GM23248 (cell line): ENCODE results near the gene HSF5. TPM values are rescaled to one million over a fixed set of nuclear protein-coding genes. Genes with fewer than 3 reads are reported as not detected.

Source experiments
- DNase-seq: peaks from one replicate; pipeline ENCODE4 v3.0.0-alpha.2; 2015
- H2AFZ ChIP-seq: fragments of 200-600 bp; sonication (generic); 2 replicates; pipeline ENCODE4 v1.6.1; 2016; ENCODE audit warnings: antibody characterized with exemption
- H3F3A ChIP-seq: fragments of 200-600 bp; sonication (generic); 2 replicates; pipeline ENCODE4 v1.6.1; 2016; ENCODE audit warnings: mild to moderate bottlenecking, antibody characterized with exemption, mixed run types; ENCODE audit not compliant: insufficient read depth
- H3K27ac ChIP-seq: fragments of 200-600 bp; sonication (generic); 2 replicates; pipeline ENCODE4 v1.5.1; 2016; ENCODE audit warnings: mild to moderate bottlenecking
- H3K27me3 ChIP-seq: fragments of 200-600 bp; sonication (generic); replicated peaks from 2 replicates; pipeline ENCODE4 v1.6.1; 2016; ENCODE audit warnings: mild to moderate bottlenecking; ENCODE audit not compliant: insufficient read depth
- H3K36me3 ChIP-seq: fragments of 200-600 bp; sonication (generic); 2 replicates; pipeline ENCODE4 v1.6.1; 2016; ENCODE audit warnings: low read depth, mild to moderate bottlenecking
- H3K4me1 ChIP-seq: fragments of 200-600 bp; sonication (generic); 2 replicates; pipeline ENCODE4 v1.6.1; 2016; ENCODE audit warnings: mild to moderate bottlenecking; ENCODE audit not compliant: insufficient read depth
- H3K4me2 ChIP-seq: fragments of 200-600 bp; sonication (generic); one replicate; pipeline ENCODE4 v1.6.1; 2016; ENCODE audit warnings: mild to moderate bottlenecking; ENCODE audit not compliant: unreplicated experiment
- H3K4me3 ChIP-seq: fragments of 200-600 bp; sonication (generic); 2 replicates; pipeline ENCODE4 v1.5.1; 2016; ENCODE audit warnings: mild to moderate bottlenecking
- H3K79me2 ChIP-seq: fragments of 200-600 bp; sonication (generic); 2 replicates; pipeline ENCODE4 v1.6.1; 2016; ENCODE audit warnings: mild to moderate bottlenecking; ENCODE audit not compliant: insufficient read depth
- H3K9ac ChIP-seq: fragments of 200-600 bp; sonication (generic); 2 replicates; pipeline ENCODE4 v1.6.1; 2016; ENCODE audit warnings: mild to moderate bottlenecking
- H3K9me2 ChIP-seq: fragments of 200-600 bp; sonication (generic); 2 replicates; pipeline ENCODE4 v1.6.1; 2016; ENCODE audit warnings: mixed run types, mild to moderate bottlenecking, moderate library complexity; ENCODE audit not compliant: insufficient read depth
- H3K9me3 ChIP-seq: fragments of 200-600 bp; sonication (generic); one replicate; pipeline ENCODE4 v1.6.1; 2017; ENCODE audit warnings: low read depth
- H4K20me1 ChIP-seq: fragments of 200-600 bp; sonication (generic); 2 replicates; pipeline ENCODE4 v1.6.0; 2016; ENCODE audit not compliant: insufficient read depth
- EZH2 ChIP-seq: fragments of 200-600 bp; sonication (generic); IDR thresholded peaks from 2 replicates; pipeline ENCODE4 v1.6.1; 2018; ENCODE audit warnings: antibody characterized with exemption, mild to moderate bottlenecking; ENCODE audit not compliant: insufficient read depth, poor library complexity, severe bottlenecking
- EZH2phosphoT487 ChIP-seq: fragments of 200-600 bp; sonication (generic); IDR thresholded peaks from 2 replicates; pipeline ENCODE4 v1.6.1; 2018; ENCODE audit warnings: antibody characterized with exemption, moderate library complexity, mild to moderate bottlenecking, low read depth; ENCODE audit not compliant: insufficient read depth
- WGBS, 2 experiments: methylation state at CpG; one replicate each; pipeline ENCODE4 v1.1.6; 2015 to 2017; ENCODE audit warnings: low lambda C conversion rate in 2 of 2, low coverage in 1 of 2; ENCODE audit errors: missing lambda C conversion rate in 2 of 2; 5-methylcytosine and 5-hydroxymethylcytosine counted together
- in situ Hi-C: fragments of 300-500 bp; cut with MboI; formaldehyde crosslinking; loops from 2 replicates; pipeline ENCODE4 v1.15.0; 2020
- polyA plus RNA-seq: library from polyadenylated mRNA; unstranded; fragments of >200 nt; fragmentation: Nextera tagmentation; extraction: Ambion mirVana; gene quantifications from 2 replicates; pipeline ENCODE4 v1.2.1, GENCODE V29; 2016
- total RNA-seq: library from RNA; depleted of rRNA; stranded (reverse); fragments of >200 nt; shearing (Covaris generic); gene quantifications from 2 replicates; pipeline ENCODE4 v1.2.3, GENCODE V29; 2014; rRNA removed

The HSF5 gene
- total and polyA plus RNA-seq, 2 experiments from 2014 or later = not detected

DNA sequence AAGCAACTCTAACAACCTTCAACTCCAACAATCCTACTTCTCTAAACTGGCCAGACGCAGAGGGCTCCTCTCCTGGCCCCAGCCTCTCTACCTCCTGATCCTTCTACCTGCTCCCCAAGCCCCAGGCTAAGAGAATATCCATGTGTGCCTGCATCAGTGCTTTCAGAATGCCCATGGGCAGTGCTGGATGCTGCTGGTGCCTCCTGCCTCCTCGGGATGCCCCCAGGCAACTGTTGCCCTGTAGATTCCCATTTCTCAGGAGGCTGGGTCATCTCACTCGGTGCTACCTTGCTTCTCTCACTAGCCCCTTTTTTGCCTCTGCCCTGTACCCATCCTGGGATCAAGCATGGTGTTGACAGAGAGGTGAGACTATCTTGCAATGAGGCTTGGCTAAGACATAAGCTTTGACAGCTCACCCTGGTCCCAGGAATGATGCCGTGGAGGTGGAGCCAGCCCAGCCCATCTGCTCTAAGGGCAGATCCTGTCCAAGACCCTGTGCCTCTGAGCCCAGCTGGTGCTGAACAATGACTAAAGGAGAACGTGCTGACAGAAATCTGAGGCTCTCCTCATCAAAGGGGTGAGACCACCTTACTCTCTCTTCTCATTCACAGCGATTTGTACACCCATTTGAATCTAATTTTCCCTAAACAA is 116.8 kb downstream of the HSF5 start:
- Histone ChIP-seq H3K79me2 (no peaks in the 10 kb centered on the region), H3K9ac (no peak overlapping the region), H2AFZ (no peak overlapping the region), H3K4me1 (no peaks in the 10 kb centered on the region), H4K20me1 (no peaks in the 10 kb centered on the region), H3K4me2 (no peak overlapping the region), H3K9me2 (no peaks in the 10 kb centered on the region), H3K4me3 (no peak overlapping the region), H3K9me3 (no peaks in the 10 kb centered on the region), H3K36me3 (no peaks in the 10 kb centered on the region), H3F3A (no peaks in the 10 kb centered on the region), H3K27me3 (no peaks in the 10 kb centered on the region; the same call in 1 of the 2 replicates), H3K27ac (no peak overlapping the region)
- TF ChIP-seq EZH2phosphoT487 = no peak
- TF ChIP-seq EZH2 = no peak
- in situ Hi-C loops = no loop called here
- DNase-seq = no peak
- WGBS, 2 experiments = 26 to 27% methylated on average over 6 of the region's 6 CpGs

DNA sequence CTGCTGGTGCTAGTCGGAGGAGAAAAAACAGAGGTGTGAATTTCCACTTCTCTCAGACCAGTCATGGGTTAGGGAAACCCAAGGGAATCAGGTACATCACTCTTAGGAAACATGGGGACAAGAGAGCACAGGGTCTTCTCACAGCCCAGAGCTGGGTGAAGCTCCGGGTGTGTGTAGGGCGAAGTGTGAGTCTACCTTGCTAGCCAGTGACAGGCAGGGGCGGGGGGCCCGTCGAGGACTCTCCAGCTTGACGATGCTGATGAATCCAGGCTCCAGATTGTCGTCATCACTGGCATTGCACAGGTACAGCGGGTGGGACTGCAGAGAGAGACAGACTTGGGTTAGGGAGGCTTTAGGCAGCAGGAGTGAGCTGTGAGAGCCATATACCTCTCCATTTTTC is 117.5 kb downstream of the HSF5 start:
- no peak for DNase-seq
- TF ChIP-seq EZH2phosphoT487 (no peak), EZH2 (no peak)
- H3K79me2 ChIP-seq = no peaks in the 10 kb centered on the region
- H3K9me2 ChIP-seq = no peaks in the 10 kb centered on the region
- in situ Hi-C loops = no loop called here
- no peak overlapping the region for H3K9ac ChIP-seq
- no peaks in the 10 kb centered on the region for H4K20me1 ChIP-seq
- H3K4me1 ChIP-seq = no peaks in the 10 kb centered on the region
- no peaks in the 10 kb centered on the region for H3K9me3 ChIP-seq
- no peak overlapping the region for H3K27ac ChIP-seq
- no peak overlapping the region for H2AFZ ChIP-seq
- no peak overlapping the region for H3K4me2 ChIP-seq
- H3K4me3 ChIP-seq = no peak overlapping the region
- no peaks in the 10 kb centered on the region for H3F3A ChIP-seq
- no peaks in the 10 kb centered on the region for H3K36me3 ChIP-seq
- whole genome bisulfite sequencing, 2 experiments = 40 to 46% methylated on average over 9 of the region's 9 CpGs
- no peaks in the 10 kb centered on the region; the same call in 1 of the 2 replicates for H3K27me3 ChIP-seq

DNA sequence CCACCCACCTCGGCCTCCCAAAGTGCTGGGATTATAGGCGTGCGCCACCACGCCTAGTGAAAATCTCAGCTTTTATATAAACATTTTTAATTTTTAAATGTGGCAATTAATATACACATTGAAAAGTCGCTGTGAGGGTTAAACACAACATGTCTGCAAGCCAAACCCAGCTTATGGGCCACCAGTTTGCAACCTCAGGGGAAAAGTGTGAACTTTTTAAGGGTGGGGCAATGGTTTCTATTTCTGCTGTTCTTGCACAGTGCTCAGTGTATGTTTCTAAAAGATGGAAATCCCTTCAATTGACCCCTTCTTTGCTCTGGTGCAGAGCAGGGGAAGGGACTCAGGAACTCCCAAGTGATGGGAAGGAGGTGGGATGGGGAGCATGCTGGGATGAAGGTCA is 117.9 kb downstream of the HSF5 start:
- Histone ChIP-seq H3K9ac (no peak overlapping the region), H2AFZ (no peak overlapping the region), H3K9me3 (no peaks in the 10 kb centered on the region), H3K4me2 (no peak overlapping the region), H3K27ac (no peak overlapping the region), H3F3A (no peaks in the 10 kb centered on the region), H3K4me3 (no peak overlapping the region), H3K9me2 (no peaks in the 10 kb centered on the region), H4K20me1 (no peaks in the 10 kb centered on the region), H3K27me3 (no peaks in the 10 kb centered on the region; the same call in 1 of the 2 replicates), H3K36me3 (no peaks in the 10 kb centered on the region), H3K79me2 (no peaks in the 10 kb centered on the region), H3K4me1 (no peaks in the 10 kb centered on the region)
- in situ Hi-C loops = no loop called here
- TF ChIP-seq EZH2phosphoT487 (no peak), EZH2 (no peak)
- 59 to 60% methylated on average over 5 of the region's 5 CpGs for WGBS, 2 experiments
- DNase-seq = no peak

Other genes starting within 250 kb of the HSF5 start
- not detected in 2 replicates for gene LPO, start 249.8 kb downstream of the HSF5 start, total RNA-seq
- gene LPO, start 249.8 kb downstream of the HSF5 start, polyA plus RNA-seq = 0.11 TPM in 1 of 2 replicates, not detected in the other
- gene MPO, start 207.5 kb downstream of the HSF5 start, total RNA-seq = 0.38 TPM in 1 of 2 replicates, not detected in the other
- not detected in 2 replicates for gene MPO, start 207.5 kb downstream of the HSF5 start, polyA plus RNA-seq
- under 0.01 and 0.76 TPM in 2 replicates for gene TSPOAP1, start 159.6 kb downstream of the HSF5 start, total RNA-seq
- 0.63 and 1.0 TPM in 2 replicates for gene TSPOAP1, start 159.6 kb downstream of the HSF5 start, polyA plus RNA-seq
- 48.7 and 57.1 TPM in 2 replicates for gene SUPT4H1, start 136.2 kb downstream of the HSF5 start, total RNA-seq
- 88.7 and 92.1 TPM in 2 replicates for gene SUPT4H1, start 136.2 kb downstream of the HSF5 start, polyA plus RNA-seq
- gene RNF43, start 70.9 kb downstream of the HSF5 start, total RNA-seq = under 0.01 TPM in 1 of 2 replicates, not detected in the other
- 0.23 TPM in 1 of 2 replicates, not detected in the other for gene RNF43, start 70.9 kb downstream of the HSF5 start, polyA plus RNA-seq
- gene MTMR4, start 26.2 kb upstream of the HSF5 start, total RNA-seq = 19.6 and 20.4 TPM in 2 replicates
- gene MTMR4, start 26.2 kb upstream of the HSF5 start, polyA plus RNA-seq = 8.0 and 8.2 TPM in 2 replicates
- not detected in 2 replicates for gene TEX14, start 203.6 kb upstream of the HSF5 start, total RNA-seq
- 0.15 TPM in 1 of 2 replicates, not detected in the other for gene TEX14, start 203.6 kb upstream of the HSF5 start, polyA plus RNA-seq
- 17.2 and 23.4 TPM in 2 replicates for gene RAD51C, start 204.2 kb upstream of the HSF5 start, total RNA-seq
- 40.2 and 45.8 TPM in 2 replicates for gene RAD51C, start 204.2 kb upstream of the HSF5 start, polyA plus RNA-seq